ENCODE data around the gene RPS15. TPM values are rescaled to one million over a fixed set of nuclear protein-coding genes. Genes with fewer than 3 reads are reported as not detected.

Gene RPS15
- total RNA-seq (2013; cell fraction: nucleolus; rRNA removed), result 239 and 289 TPM in 2 replicates
- total RNA-seq (2014; rRNA removed) (1,524 and 1,715 TPM in 2 replicates), total RNA-seq (2014; rRNA removed; fragmentation: Illumina TruSeq; extraction: Trizol) (972 and 1,030 TPM in 2 replicates), total RNA-seq (2021) (2,219 and 2,315 TPM in 2 replicates), polyA plus RNA-seq (2011; rRNA removed) (524 and 1,111 TPM in 2 replicates), polyA plus RNA-seq (2014; fragmentation: Illumina TruSeq; extraction: Trizol) (209 and 786 TPM in 2 replicates), polyA plus RNA-seq (2014; fragmentation: Nextera tagmentation; extraction: Ambion mirVana) (100 to 1,000 TPM; 559 to 717 TPM), polyA plus RNA-seq (2014; rRNA removed) (3,158 and 3,344 TPM in 2 replicates), polyA plus RNA-seq (2016; fragmentation: Nextera tagmentation; extraction: Ambion mirVana) (1,000 to 10,000 TPM; 1,763 to 1,909 TPM), polyA minus RNA-seq (2011; rRNA and poly(A)+ RNA removed) (256 and 857 TPM in 2 replicates), Bru-seq, nascent RNA (percentile 100 among the genes with signal in this experiment), BruChase-seq, experiment 1, labeled RNA remaining after a 6-hour chase (percentile 100 among the genes with signal in this experiment), BruChase-seq, experiment 2, labeled RNA remaining after a 2-hour chase (percentile 100 among the genes with signal in this experiment)
- polyA plus RNA-seq (2011; ENCODE audit: low read depth), result 7,786 TPM
- polyA plus RNA-seq (2011; cell fraction: cytosol; rRNA removed), result 3,186 and 3,536 TPM in 2 replicates
- polyA plus RNA-seq (2011; cell fraction: nucleus; rRNA removed), result 1,362 and 1,364 TPM in 2 replicates
- 3,088 and 3,408 TPM in 2 replicates for polyA plus RNA-seq (2012)
- 796 and 851 TPM in 2 replicates for polyA minus RNA-seq (2011; cell fraction: cytosol; rRNA and poly(A)+ RNA removed)
- polyA minus RNA-seq (2011; cell fraction: nucleus; rRNA and poly(A)+ RNA removed), result 184 and 257 TPM in 2 replicates
- long read RNA-seq, experiment 1, transcript RPS15-201 (4 exons, 534 nt), result minor isoform, 15 of 1,653 reads
- long read RNA-seq, experiment 1, transcript RPS15-209 (4 exons, 510 nt), result major isoform, 1,367 of 1,653 reads
- long read RNA-seq, experiment 1, transcript RPS15-210 (3 exons, 873 nt), result minor isoform, 243 of 1,653 reads
- long read RNA-seq, experiment 1, partial matches to known transcripts, result 5 of 1,653 reads
- long read RNA-seq, experiment 1, other reads (novel, unspliced or antisense), result 16 of 1,653 reads
- long read RNA-seq, experiment 2, transcript RPS15-202 (4 exons, 467 nt), result minor isoform, 6 of 1,486 reads
- long read RNA-seq, experiment 2, transcript RPS15-201 (4 exons, 534 nt), result minor isoform, 25 of 1,486 reads
- long read RNA-seq, experiment 2, transcript RPS15-210 (3 exons, 873 nt), result minor isoform, 71 of 1,486 reads
- long read RNA-seq, experiment 2, transcript RPS15-209 (4 exons, 510 nt), result major isoform, 1,353 of 1,486 reads
- long read RNA-seq, experiment 2, partial matches to known transcripts, result 16 of 1,486 reads
- long read RNA-seq, experiment 2, other reads (novel, unspliced or antisense), result 7 of 1,486 reads

- FAIRE-seq (peak; percentile 98), ATAC-seq (peak; percentile 91), DNase-seq (ENCODE audit: low read depth, low spot score) (peak; percentile 84)
- H3K4me3 ChIP-seq, result peak within 1 kb of the TSS; percentile 98
- no peaks in the 10 kb centered on the region; the same call in 1 of the 2 replicates for H4K20me1 ChIP-seq (ENCODE audit: control insufficient read depth, insufficient read depth)
- ChIA-PET RAD21 (ENCODE audit: unreplicated experiment) (no interaction called here), SMC1A (ENCODE audit: uncharacterized antibody, unreplicated experiment) (interaction anchor here (0.7 to 1.4 kb wide), 3 partner anchors 17 to 75 kb away, joined by 3 to 4 read pairs (median 3); no protein-coding TSS in a partner anchor), CTCF (interaction anchor here (0.6 to 2.0 kb wide), 4 partner anchors 24 to 160 kb away, joined by 3 to 6 read pairs (median 4); no protein-coding TSS in a partner anchor), POLR2A (no interaction called here)
- in situ Hi-C loops (cut with MboI) (no loop called here), intact Hi-C loops (cut with micrococcal nuclease; ENCODE audit: unreplicated experiment) (no loop called here)
- peaks cover 15 to 31% of the 10 kb centered on the region in 2 experiments for H3K36me3 ChIP-seq (ENCODE audit: control insufficient read depth in 2 of 2, insufficient read depth in 2 of 2, low read length in 1 of 2)
- peaks cover 30% of the 10 kb centered on the region for H3K79me2 ChIP-seq (ENCODE audit: control insufficient read depth, insufficient read depth, low read length)
- peak within 1 kb of the TSS; percentile 93 for H3K27ac ChIP-seq (ENCODE audit: control insufficient read depth, insufficient read depth)
- no peaks in the 10 kb centered on the region for H3K27me3 ChIP-seq (replicated peaks in 1 of 2; ENCODE audit: control insufficient read depth in 2 of 2, insufficient read depth in 2 of 2, low read length in 1 of 2)
- WGBS (ENCODE audit: insufficient coverage, insufficient replicate concordance, low lambda C conversion rate, missing lambda C conversion rate), result 1% methylated on average over 90 of the region's 100 CpGs
- H2AFZ ChIP-seq (ENCODE audit: control insufficient read depth, low read depth, low read length), result peak within 1 kb of the TSS; percentile 77
- H3K4me2 ChIP-seq (ENCODE audit: control insufficient read depth, insufficient read depth), result peak within 1 kb of the TSS; percentile 95; the same call in 1 of the 2 replicates
- peaks cover 8% of the 10 kb centered on the region for H3K4me1 ChIP-seq (ENCODE audit: control insufficient read depth, insufficient read depth, low read length)
- TSS peak; percentile 84 for BruUV-seq (replicated peaks)
- no peaks in the 10 kb centered on the region for H3K9me3 ChIP-seq (replicated peaks; ENCODE audit: control insufficient read depth, insufficient read depth, low read length)
- H3K9ac ChIP-seq (ENCODE audit: control insufficient read depth, insufficient read depth, low read length), result peak within 1 kb of the TSS; percentile 86
- TF ChIP-seq PRDM15 (CRISPR knock-in tag; IDR thresholded peaks at IDR 0.05) (no peak), BCL3 (IDR thresholded peaks at IDR 0.05; ENCODE audit: borderline replicate concordance, insufficient read depth, low read depth, low read length, poor library complexity, severe bottlenecking) (peak; percentile 85), SPI1 (IDR thresholded peaks at IDR 0.05; ENCODE audit: borderline replicate concordance, insufficient read depth, low read depth, low read length) (peak; percentile 84; the same call in 1 of the 2 replicates), SMARCA5 (IDR thresholded peaks at IDR 0.05) (peak; percentile 77; the same call in 1 of the 2 replicates), JUND (IDR thresholded peaks at IDR 0.05; ENCODE audit: low read depth, low read length) (no peak), PAX5 (IDR thresholded peaks at IDR 0.05; ENCODE audit: borderline replicate concordance, low read depth, low read length) (peak; percentile 62; the same call in 1 of the 2 replicates), RAD51 (IDR thresholded peaks at IDR 0.05) (no peak), POLR2AphosphoS2 (IDR thresholded peaks at IDR 0.05; ENCODE audit: low read depth, low read length) (peak; percentile 98), SIN3A (IDR thresholded peaks at IDR 0.05; ENCODE audit: low read depth, low read length) (peak; percentile 89), RFX5 (IDR thresholded peaks at IDR 0.05; ENCODE audit: low read depth, low read length) (peak; percentile 61; the same call in 1 of the 2 replicates), MAX (IDR thresholded peaks at IDR 0.05; ENCODE audit: low read depth, low read length) (peak; percentile 82)
Observed at GRCh38 chr19:1438035-1438932, at the start of gene RPS15. Gene RPS15 (plus strand): TSS chr19:1438396. CDS start chr19:1438426, 30 bp downstream.
